HepG2 (cell line): ENCODE data around the gene UCP1.

ENCODE experiments used
- AKAP8 ChIP-seq: sonication (generic); formaldehyde crosslinking; IDR thresholded peaks from 2 replicates; pipeline ENCODE4 v1.5.1; 2020; ENCODE audit warnings: mild to moderate bottlenecking, missing genetic modification reagents
- CBX2 ChIP-seq, 2 experiments: fragments of 200-600 bp in 1 of 2; sonication (generic); formaldehyde crosslinking in 1 of 2; IDR thresholded peaks; 2 replicates each; pipeline versions ENCODE4 v1.7.0 to v1.8.1; 2018 to 2022; ENCODE audit warnings: low read depth in 2 of 2, low read length in 1 of 2, mild to moderate bottlenecking in 1 of 2, missing genetic modification reagents in 1 of 2
- EZH2 ChIP-seq: conservative IDR thresholded peaks from 2 replicates; pipeline ENCODE4 v1.6.1; 2012; ENCODE audit warnings: mild to moderate bottlenecking, low read depth, low read length, moderate library complexity
- JUN ChIP-seq: sonication (generic); formaldehyde crosslinking; IDR thresholded peaks from 2 replicates; pipeline ENCODE4 v1.4.0; 2020; ENCODE audit warnings: mild to moderate bottlenecking, missing genetic modification reagents
- KDM1A ChIP-seq: IDR thresholded peaks from 2 replicates; pipeline ENCODE4 v1.6.1; 2016; ENCODE audit warnings: missing compliant biosample characterization
- MAFF ChIP-seq: IDR thresholded peaks from 2 replicates; pipeline ENCODE4 v1.6.1; 2011; ENCODE audit warnings: low read depth, low read length, improper control_type of control experiment
- NFE2 ChIP-seq: sonication (generic); formaldehyde crosslinking; IDR thresholded peaks from 2 replicates; pipeline ENCODE4 v1.4.0; 2020; ENCODE audit warnings: missing genetic modification reagents
- TSC22D2 ChIP-seq: sonication (generic); formaldehyde crosslinking; IDR thresholded peaks from 2 replicates; pipeline ENCODE4 v1.5.1; 2020; ENCODE audit warnings: missing genetic modification reagents, mild to moderate bottlenecking, borderline replicate concordance
- ZBTB7A ChIP-seq: sonication (generic); formaldehyde crosslinking; IDR thresholded peaks from 2 replicates; pipeline ENCODE4 v1.8.0; 2022; ENCODE audit warnings: mild to moderate bottlenecking, missing genetic modification reagents
- ZFX ChIP-seq: sonication (generic); formaldehyde crosslinking; IDR thresholded peaks from 2 replicates; pipeline ENCODE4 v1.4.0; 2020; ENCODE audit warnings: mild to moderate bottlenecking, low read depth, missing genetic modification reagents, moderate library complexity
- TF ChIP-seq, protein P1 (sequence below): sonication (generic); formaldehyde crosslinking; IDR thresholded peaks from 2 replicates; pipeline ENCODE4 v1.5.0; 2020; ENCODE audit warnings: mild to moderate bottlenecking, missing genetic modification reagents, moderate library complexity
- TF ChIP-seq, protein P2 (sequence below): sonication (generic); formaldehyde crosslinking; IDR thresholded peaks from 2 replicates; pipeline ENCODE4 v1.5.0; 2020; ENCODE audit warnings: missing genetic modification reagents, mild to moderate bottlenecking, borderline replicate concordance
- TF ChIP-seq, protein P3 (sequence below): sonication (generic); formaldehyde crosslinking; IDR thresholded peaks from 2 replicates; pipeline ENCODE4 v1.4.0; 2020; ENCODE audit warnings: missing genetic modification reagents, mild to moderate bottlenecking, borderline replicate concordance

DNA sequence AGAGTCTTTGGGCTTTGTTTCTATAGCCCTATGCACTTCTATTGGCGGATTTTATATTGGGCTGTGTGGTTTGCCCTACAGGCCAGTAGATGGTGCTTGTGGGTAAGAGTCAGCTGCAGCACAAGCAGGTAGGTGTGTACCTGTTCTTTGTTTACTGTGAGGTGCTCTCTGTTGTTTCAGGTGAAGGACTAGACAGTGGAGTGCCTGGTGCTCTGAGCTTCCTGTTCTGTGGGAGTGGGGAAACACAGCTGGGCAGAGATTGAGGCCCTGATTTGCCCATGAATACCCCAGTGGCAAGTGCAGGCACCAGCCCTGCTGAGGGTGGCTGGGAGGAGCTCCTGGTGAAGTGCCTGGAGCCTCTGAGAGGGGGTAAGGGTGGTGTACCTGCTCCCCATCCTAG, 26.3 kb upstream of the UCP1 start:
- TF ChIP-seq KDM1A (CRISPR knock-in tag) = no peak
- no peak for TF ChIP-seq EZH2
- no peak for TF ChIP-seq ZBTB7A (CRISPR knock-in tag)
- TF ChIP-seq NFE2 (CRISPR knock-in tag) = no peak
- TF ChIP-seq, protein P1, sequence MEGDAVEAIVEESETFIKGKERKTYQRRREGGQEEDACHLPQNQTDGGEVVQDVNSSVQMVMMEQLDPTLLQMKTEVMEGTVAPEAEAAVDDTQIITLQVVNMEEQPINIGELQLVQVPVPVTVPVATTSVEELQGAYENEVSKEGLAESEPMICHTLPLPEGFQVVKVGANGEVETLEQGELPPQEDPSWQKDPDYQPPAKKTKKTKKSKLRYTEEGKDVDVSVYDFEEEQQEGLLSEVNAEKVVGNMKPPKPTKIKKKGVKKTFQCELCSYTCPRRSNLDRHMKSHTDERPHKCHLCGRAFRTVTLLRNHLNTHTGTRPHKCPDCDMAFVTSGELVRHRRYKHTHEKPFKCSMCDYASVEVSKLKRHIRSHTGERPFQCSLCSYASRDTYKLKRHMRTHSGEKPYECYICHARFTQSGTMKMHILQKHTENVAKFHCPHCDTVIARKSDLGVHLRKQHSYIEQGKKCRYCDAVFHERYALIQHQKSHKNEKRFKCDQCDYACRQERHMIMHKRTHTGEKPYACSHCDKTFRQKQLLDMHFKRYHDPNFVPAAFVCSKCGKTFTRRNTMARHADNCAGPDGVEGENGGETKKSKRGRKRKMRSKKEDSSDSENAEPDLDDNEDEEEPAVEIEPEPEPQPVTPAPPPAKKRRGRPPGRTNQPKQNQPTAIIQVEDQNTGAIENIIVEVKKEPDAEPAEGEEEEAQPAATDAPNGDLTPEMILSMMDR (CRISPR knock-in tag) = peak; percentile 79
- no peak for TF ChIP-seq MAFF
- TF ChIP-seq, protein P2, sequence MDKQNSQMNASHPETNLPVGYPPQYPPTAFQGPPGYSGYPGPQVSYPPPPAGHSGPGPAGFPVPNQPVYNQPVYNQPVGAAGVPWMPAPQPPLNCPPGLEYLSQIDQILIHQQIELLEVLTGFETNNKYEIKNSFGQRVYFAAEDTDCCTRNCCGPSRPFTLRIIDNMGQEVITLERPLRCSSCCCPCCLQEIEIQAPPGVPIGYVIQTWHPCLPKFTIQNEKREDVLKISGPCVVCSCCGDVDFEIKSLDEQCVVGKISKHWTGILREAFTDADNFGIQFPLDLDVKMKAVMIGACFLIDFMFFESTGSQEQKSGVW = no peak
- no peak for TF ChIP-seq CBX2 (IDR thresholded peaks at IDR 0.05; ENCODE audit: low read depth, low read length)
- no peak for TF ChIP-seq CBX2 (CRISPR knock-in tag; IDR thresholded peaks at IDR 0.05; ENCODE audit: low read depth)
- TF ChIP-seq JUN (CRISPR knock-in tag) = no peak
- TF ChIP-seq ZFX (CRISPR knock-in tag) = no peak
- no peak for TF ChIP-seq TSC22D2
- TF ChIP-seq, protein P3, sequence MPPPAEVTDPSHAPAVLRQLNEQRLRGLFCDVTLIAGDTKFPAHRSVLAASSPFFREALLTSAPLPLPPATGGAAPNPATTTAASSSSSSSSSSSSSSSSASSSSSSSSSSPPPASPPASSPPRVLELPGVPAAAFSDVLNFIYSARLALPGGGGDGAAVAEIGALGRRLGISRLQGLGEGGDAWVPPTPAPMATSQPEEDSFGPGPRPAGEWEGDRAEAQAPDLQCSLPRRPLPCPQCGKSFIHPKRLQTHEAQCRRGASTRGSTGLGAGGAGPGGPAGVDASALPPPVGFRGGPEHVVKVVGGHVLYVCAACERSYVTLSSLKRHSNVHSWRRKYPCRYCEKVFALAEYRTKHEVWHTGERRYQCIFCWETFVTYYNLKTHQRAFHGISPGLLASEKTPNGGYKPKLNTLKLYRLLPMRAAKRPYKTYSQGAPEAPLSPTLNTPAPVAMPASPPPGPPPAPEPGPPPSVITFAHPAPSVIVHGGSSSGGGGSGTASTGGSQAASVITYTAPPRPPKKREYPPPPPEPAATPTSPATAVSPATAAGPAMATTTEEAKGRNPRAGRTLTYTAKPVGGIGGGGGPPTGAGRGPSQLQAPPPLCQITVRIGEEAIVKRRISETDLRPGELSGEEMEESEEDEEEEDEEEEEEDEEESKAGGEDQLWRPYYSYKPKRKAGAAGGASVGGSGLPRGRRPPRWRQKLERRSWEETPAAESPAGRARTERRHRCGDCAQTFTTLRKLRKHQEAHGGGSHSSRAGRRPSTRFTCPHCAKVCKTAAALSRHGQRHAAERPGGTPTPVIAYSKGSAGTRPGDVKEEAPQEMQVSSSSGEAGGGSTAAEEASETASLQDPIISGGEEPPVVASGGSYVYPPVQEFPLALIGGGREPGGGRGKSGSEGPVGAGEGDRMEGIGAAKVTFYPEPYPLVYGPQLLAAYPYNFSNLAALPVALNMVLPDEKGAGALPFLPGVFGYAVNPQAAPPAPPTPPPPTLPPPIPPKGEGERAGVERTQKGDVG = no peak
- no peak for TF ChIP-seq AKAP8 (CRISPR knock-in tag)
